Transverse colon (tissue), 4 donors: Measurements from ENCODE around the gene GABPA. TPM values are rescaled to one million over a fixed set of nuclear protein-coding genes. Genes with fewer than 3 reads are reported as not detected.
A peak's percentile ranks its signal among the peaks of the same experiment; 100 is the strongest.

Source experiments
- DNase-seq: peaks from one replicate; pipeline ENCODE4 v3.0.0-alpha.2; 2019
- H3K27ac ChIP-seq, 4 donors: fragments of 200-600 bp; sonication (generic); 2 replicates each; pipeline ENCODE4 v1.5.1; 2016 to 2018; ENCODE audit warnings: inconsistent platforms in 4 of 4
- H3K27me3 ChIP-seq: fragments of 200-600 bp; sonication (generic); 2 replicates; pipeline ENCODE4 v1.5.1; 2017; ENCODE audit warnings: inconsistent platforms
- H3K36me3 ChIP-seq, 4 donors: fragments of 200-600 bp; sonication (generic); 2 replicates each; pipeline ENCODE4 v1.5.1; 2017 to 2019; ENCODE audit warnings: inconsistent platforms in 4 of 4
- H3K4me1 ChIP-seq, 4 donors: fragments of 200-600 bp; sonication (generic); 2 replicates each; pipeline ENCODE4 v1.5.1; 2017 to 2020; ENCODE audit warnings: inconsistent platforms in 4 of 4
- H3K4me3 ChIP-seq, 4 donors: fragments of 200-600 bp; sonication (generic); 1 replicate in 1 of 4; 2 replicates in 3 of 4; pipeline versions ENCODE4 v1.5.1 to v1.6.1; 2017 to 2019; ENCODE audit warnings: inconsistent platforms in 4 of 4
- H3K9me3 ChIP-seq, 2 donors: fragments of 200-600 bp; sonication (generic); 2 replicates each; pipeline ENCODE4 v1.5.1; 2017 to 2019; ENCODE audit warnings: inconsistent platforms in 2 of 2
- CTCF ChIP-seq, 5 experiments: fragments of 200-600 bp in 3 of 5; fragments of 450-650 bp in 2 of 5; sonication (generic) in 3 of 5; IDR thresholded peaks; 1 replicate in 2 of 5; 2 replicates in 3 of 5; pipeline ENCODE4 v1.5.1; 2016 to 2017; ENCODE audit warnings: antibody characterized with exemption in 5 of 5, inconsistent platforms in 3 of 5, mild to moderate bottlenecking in 2 of 5, moderate library complexity in 1 of 5
- EP300 ChIP-seq: sonication (generic); formaldehyde crosslinking; IDR thresholded peaks from one replicate; pipeline ENCODE4 v1.6.1; 2017; ENCODE audit warnings: antibody characterized with exemption, low read depth
- POLR2A ChIP-seq: fragments of 450-650 bp; IDR thresholded peaks from one replicate; pipeline ENCODE4 v1.6.1; 2016; ENCODE audit warnings: antibody characterized with exemption, mild to moderate bottlenecking, moderate library complexity
- POLR2AphosphoS5 ChIP-seq, 3 donors: sonication (generic); formaldehyde crosslinking; IDR thresholded peaks; one replicate each; pipeline ENCODE4 v1.6.1; 2016; ENCODE audit warnings: antibody characterized with exemption in 3 of 3
- WGBS, 2 donors: methylation state at CpG; one replicate each; pipeline ENCODE4 v1.1.5; 2018; ENCODE audit warnings: low coverage in 1 of 2; 5-methylcytosine and 5-hydroxymethylcytosine counted together
- in situ Hi-C, 4 donors: fragments of 200-750 bp; cut with MboI; loops; one replicate each; pipeline versions ENCODE4 v1.15.0 to v1.15.1; 2017; ENCODE audit warnings: low sequenced_read_pairs in 3 of 4, low pct_ligation_motif_present in 1 of 4, low pct_unique_long_range_greater_than_20kb in 1 of 4
- intact Hi-C: fragments of 100-400 bp; cut with DNase I; formaldehyde crosslinking; loops from one replicate; pipeline ENCODE4 v1.15.1; 2023; ENCODE audit warnings: low total_unique reads
- total RNA-seq, 4 donors: library from RNA; depleted of rRNA; stranded (reverse); fragments of >200 nt; gene quantifications; one replicate each; pipeline ENCODE4 v1.1.0, GENCODE V29; 2016

GABPA gene
- total RNA-seq: 10 to 100 TPM in 3 of 4 donors, 1 to 10 TPM in 1; 5.4 to 23.3 (median 18.6) TPM

GRCh38 chr21:25734904-25735645, at the start of gene GABPA, which contains the start of gene ATP5PF:
TSS of gene GABPA (plus strand) at chr21:25734972. CDS start at chr21:25741599, 6,627 bp downstream.
TSS of gene ATP5PF (minus strand) at chr21:25734904. CDS start at chr21:25729794, 5,110 bp downstream.
- TF ChIP-seq CTCF (IDR thresholded peaks at IDR 0.05) (peak in 2 of 5 experiments; percentile 20 to 37), POLR2A (peak; percentile 1), EP300 (no peak), POLR2AphosphoS5 (IDR thresholded peaks at IDR 0.05) (peak in 2 of 3 donors; percentile 20 to 29)
- Histone ChIP-seq H3K27me3 (no peaks in the 10 kb centered on the region), H3K9me3 (no peaks in the 10 kb centered on the region), H3K4me3 (peak within 1 kb of the TSS; percentile 48 to 90 (median 88)), H3K36me3 (no peaks in the 10 kb centered on the region), H3K27ac (peak within 1 kb of the TSS; percentile 95 to 99 (median 96)), H3K4me1 (peaks cover 17 to 43% (median 24%) of the 10 kb centered on the region in 4 donors)
- 0 to 1% methylated on average over 3 to 43 of the region's 64 CpGs for WGBS, 2 donors
- peak; percentile 98 for DNase-seq
- intact Hi-C loops: loop anchor here (10.0 kb wide), 1 partner anchor 130 kb away; the partner anchor contains the start of gene MRPL39
- in situ Hi-C loops: no loop called here

DNA sequence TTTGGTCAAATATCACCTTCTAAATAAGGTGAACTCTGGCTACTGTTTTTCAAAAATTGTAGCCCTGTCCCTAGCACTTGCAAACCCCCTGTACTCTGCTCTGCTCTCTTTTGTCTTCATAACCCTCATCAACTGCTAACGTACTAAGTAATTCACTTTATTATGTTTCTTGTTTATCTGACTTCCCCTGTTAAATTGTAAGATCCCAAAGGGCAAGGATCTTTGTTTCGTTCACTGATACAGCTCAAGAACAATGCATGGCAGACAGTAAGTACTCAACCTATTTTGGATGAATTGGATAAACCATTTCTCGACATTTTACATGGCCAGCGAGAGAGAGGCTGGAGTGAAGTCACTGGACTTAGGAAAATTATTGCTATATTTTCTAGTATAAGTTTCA, 47.0 kb upstream of the GABPA start:
- intact Hi-C loops: no loop called here
- no peak for TF ChIP-seq EP300
- no peak for TF ChIP-seq POLR2AphosphoS5 (IDR thresholded peaks at IDR 0.05)
- TF ChIP-seq CTCF (IDR thresholded peaks at IDR 0.05): no peak
- no peak for TF ChIP-seq POLR2A
- no peak overlapping the region for H3K4me3 ChIP-seq
- no peak for DNase-seq
- in situ Hi-C loops: no loop called here
- no peaks in the 10 kb centered on the region for H3K9me3 ChIP-seq
- H3K27ac ChIP-seq: peak overlapping the region in 1 of 4 donors; percentile 6
- peaks cover 0 to 3% (median 0%) of the 10 kb centered on the region in 4 donors for H3K4me1 ChIP-seq
- WGBS, 2 donors: 89% methylated on average over 4 of the region's 4 CpGs
- no peaks in the 10 kb centered on the region for H3K36me3 ChIP-seq
- H3K27me3 ChIP-seq: no peaks in the 10 kb centered on the region

DNA sequence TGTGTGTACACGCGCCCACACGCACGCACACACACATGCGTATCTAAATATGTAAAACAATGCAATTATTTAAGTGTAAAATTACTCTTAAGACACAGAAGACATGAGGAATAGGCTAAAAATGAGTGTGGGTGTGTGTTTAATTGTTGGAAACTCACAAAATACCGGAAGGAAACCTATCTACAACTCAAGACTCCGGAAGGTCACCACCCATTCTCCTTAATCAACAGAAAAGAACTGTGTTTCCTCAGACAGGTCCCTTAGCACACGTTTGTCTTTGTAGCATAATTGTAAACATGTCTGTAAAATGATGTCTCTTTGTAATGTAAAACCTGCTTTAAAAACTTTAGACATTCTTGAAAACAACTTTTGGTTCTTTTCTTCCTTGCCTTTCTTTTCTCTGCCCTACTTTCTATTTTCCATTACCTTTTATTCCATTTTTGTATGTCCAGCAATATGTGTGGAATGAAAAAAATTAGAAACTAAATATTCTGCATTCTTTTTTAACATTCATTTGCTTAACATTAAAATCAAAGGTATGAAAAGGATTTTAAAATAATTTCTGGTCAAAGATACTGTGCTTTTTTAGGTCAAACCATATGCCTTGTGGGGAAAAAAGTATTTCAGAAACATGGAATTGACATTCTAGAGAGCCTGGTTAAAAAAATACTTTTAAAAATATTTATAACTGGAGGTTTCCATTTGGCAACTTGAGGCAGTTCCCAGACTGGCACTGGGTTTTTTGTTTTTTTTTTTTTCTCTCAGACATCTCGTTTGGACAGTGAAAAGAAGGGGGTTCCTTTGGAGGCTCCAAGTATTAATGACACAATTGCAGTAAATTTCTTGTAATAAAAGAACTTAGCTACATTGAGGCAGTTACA, 46.3 kb upstream of the GABPA start:
- no peak for DNase-seq
- intact Hi-C loops (no loop called here), in situ Hi-C loops (no loop called here)
- Histone ChIP-seq H3K9me3 (no peaks in the 10 kb centered on the region), H3K4me3 (no peak overlapping the region), H3K4me1 (peaks cover 0 to 3% (median 0%) of the 10 kb centered on the region in 4 donors), H3K27ac (peak overlapping the region in 1 of 4 donors; percentile 0), H3K27me3 (no peaks in the 10 kb centered on the region), H3K36me3 (no peaks in the 10 kb centered on the region)
- WGBS, 2 donors: 65 to 69% methylated on average over 9 of the region's 9 CpGs
- no peak for TF ChIP-seq POLR2A
- TF ChIP-seq EP300: no peak
- no peak for TF ChIP-seq POLR2AphosphoS5 (IDR thresholded peaks at IDR 0.05)
- no peak for TF ChIP-seq CTCF (IDR thresholded peaks at IDR 0.05)

- Histone ChIP-seq H3K27me3 (no peaks in the 10 kb centered on the region), H3K36me3 (no peaks in the 10 kb centered on the region), H3K9me3 (no peaks in the 10 kb centered on the region), H3K4me3 (no peak overlapping the region), H3K4me1 (peaks cover 0 to 3% (median 0%) of the 10 kb centered on the region in 4 donors), H3K27ac (peak overlapping the region in 1 of 4 donors; percentile 0)
- intact Hi-C loops: no loop called here
- in situ Hi-C loops: no loop called here
- WGBS, 2 donors: 88% methylated on average over 1 of the region's 1 CpG; no CpG with 5 or more reads in 1 of the 2 donors
- TF ChIP-seq CTCF (IDR thresholded peaks at IDR 0.05) (no peak), EP300 (no peak), POLR2A (no peak), POLR2AphosphoS5 (IDR thresholded peaks at IDR 0.05) (no peak)
- DNase-seq: no peak
Measured at GRCh38 chr21:25689226-25689625, 45.5 kb upstream of the GABPA start.
